CD8-positive, alpha-beta memory T cell (primary cell): ENCODE results near the gene ALKAL2. TPM values are rescaled to one million over a fixed set of nuclear protein-coding genes. Genes with fewer than 3 reads are reported as not detected.
"Not testable (repeated sequence)": the region's sequence is repeated elsewhere in the genome, so short reads cannot be mapped to it uniquely, and the experiment has no call there.

Source experiments
- CTCF ChIA-PET: fragments of 350-600 bp; sonication (Branson Sonifier 250); formaldehyde crosslinking; loops from one replicate; lab custom pipeline; 2021; ENCODE audit warnings: antibody characterized with exemption; lab: Charles Lee
- POLR2A ChIA-PET: fragments of 350-600 bp; sonication (Branson Sonifier 250); formaldehyde crosslinking; loops from one replicate; lab custom pipeline; 2021; ENCODE audit warnings: antibody characterized with exemption; lab: Charles Lee
- DNase-seq, 5 donors: peaks; one replicate each; pipeline versions ENCODE4 v3.0.0 to v3.0.0-alpha.2; 2020 to 2022; ENCODE audit warnings: mixed read lengths in 1 of 5
- H3K27ac ChIP-seq: one replicate; pipeline ENCODE4 v1.7.0; 2013; ENCODE audit warnings: low read depth, mild to moderate bottlenecking, low read length, moderate library complexity
- H3K27me3 ChIP-seq: 2 replicates; pipeline ENCODE4 v1.7.0; 2013; ENCODE audit warnings: low read length, mild to moderate bottlenecking; ENCODE audit not compliant: insufficient read depth, poor library complexity, severe bottlenecking
- H3K36me3 ChIP-seq: 2 replicates; pipeline ENCODE4 v1.7.0; 2013; ENCODE audit warnings: mild to moderate bottlenecking, low read length, moderate library complexity; ENCODE audit not compliant: insufficient read depth
- H3K4me1 ChIP-seq: 2 replicates; pipeline ENCODE4 v1.7.0; 2013; ENCODE audit warnings: mild to moderate bottlenecking, low read length, moderate library complexity; ENCODE audit not compliant: insufficient read depth
- H3K4me3 ChIP-seq: 2 replicates; pipeline ENCODE4 v1.7.0; 2013; ENCODE audit warnings: mild to moderate bottlenecking, low read length
- H3K9me3 ChIP-seq: 2 replicates; pipeline ENCODE4 v1.7.0; 2013; ENCODE audit warnings: mild to moderate bottlenecking, low read length
- H3K27ac Mint-ChIP-seq, 8 donors: one replicate each; pipeline ENCODE4 v1.8.0; 2020 to 2021; ENCODE audit warnings: mixed read lengths in 8 of 8, mild to moderate bottlenecking in 6 of 8, inconsistent platforms in 3 of 8, moderate library complexity in 3 of 8
- H3K27me3 Mint-ChIP-seq, 2 donors: one replicate each; pipeline ENCODE4 v1.8.0; 2020 to 2021; ENCODE audit warnings: mixed read lengths in 2 of 2, mild to moderate bottlenecking in 1 of 2, moderate library complexity in 1 of 2
- H3K36me3 Mint-ChIP-seq, 3 donors: one replicate each; pipeline ENCODE4 v1.8.0; 2020 to 2021; ENCODE audit warnings: mixed read lengths in 3 of 3, inconsistent platforms in 1 of 3, mild to moderate bottlenecking in 1 of 3
- H3K4me1 Mint-ChIP-seq, 3 donors: one replicate each; pipeline ENCODE4 v1.8.0; 2020 to 2021; ENCODE audit warnings: mixed read lengths in 3 of 3, inconsistent platforms in 1 of 3, mild to moderate bottlenecking in 1 of 3
- H3K4me3 Mint-ChIP-seq, 7 donors: one replicate each; pipeline ENCODE4 v1.8.0; 2020 to 2021; ENCODE audit warnings: mixed read lengths in 7 of 7, mild to moderate bottlenecking in 6 of 7, moderate library complexity in 4 of 7, inconsistent platforms in 2 of 7
- H3K9me3 Mint-ChIP-seq, 5 donors: one replicate each; pipeline ENCODE4 v1.8.0; 2020 to 2022; ENCODE audit warnings: mixed read lengths in 5 of 5, mild to moderate bottlenecking in 3 of 5, moderate library complexity in 2 of 5, inconsistent platforms in 1 of 5
- polyA plus RNA-seq: library from polyadenylated mRNA; unstranded; fragments of 300-500 nt; fragmentation: Illumina TruSeq; gene quantifications from one replicate; pipeline ENCODE4 v1.2.3, GENCODE V29; 2021
- total RNA-seq, 2 experiments: library from RNA; stranded (reverse); gene quantifications; one replicate each; pipeline ENCODE4 v1.2.3, GENCODE V29; 2021

Gene ALKAL2, protein sequence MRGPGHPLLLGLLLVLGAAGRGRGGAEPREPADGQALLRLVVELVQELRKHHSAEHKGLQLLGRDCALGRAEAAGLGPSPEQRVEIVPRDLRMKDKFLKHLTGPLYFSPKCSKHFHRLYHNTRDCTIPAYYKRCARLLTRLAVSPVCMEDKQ
- not detected for total RNA-seq
- not detected for polyA plus RNA-seq

DNA sequence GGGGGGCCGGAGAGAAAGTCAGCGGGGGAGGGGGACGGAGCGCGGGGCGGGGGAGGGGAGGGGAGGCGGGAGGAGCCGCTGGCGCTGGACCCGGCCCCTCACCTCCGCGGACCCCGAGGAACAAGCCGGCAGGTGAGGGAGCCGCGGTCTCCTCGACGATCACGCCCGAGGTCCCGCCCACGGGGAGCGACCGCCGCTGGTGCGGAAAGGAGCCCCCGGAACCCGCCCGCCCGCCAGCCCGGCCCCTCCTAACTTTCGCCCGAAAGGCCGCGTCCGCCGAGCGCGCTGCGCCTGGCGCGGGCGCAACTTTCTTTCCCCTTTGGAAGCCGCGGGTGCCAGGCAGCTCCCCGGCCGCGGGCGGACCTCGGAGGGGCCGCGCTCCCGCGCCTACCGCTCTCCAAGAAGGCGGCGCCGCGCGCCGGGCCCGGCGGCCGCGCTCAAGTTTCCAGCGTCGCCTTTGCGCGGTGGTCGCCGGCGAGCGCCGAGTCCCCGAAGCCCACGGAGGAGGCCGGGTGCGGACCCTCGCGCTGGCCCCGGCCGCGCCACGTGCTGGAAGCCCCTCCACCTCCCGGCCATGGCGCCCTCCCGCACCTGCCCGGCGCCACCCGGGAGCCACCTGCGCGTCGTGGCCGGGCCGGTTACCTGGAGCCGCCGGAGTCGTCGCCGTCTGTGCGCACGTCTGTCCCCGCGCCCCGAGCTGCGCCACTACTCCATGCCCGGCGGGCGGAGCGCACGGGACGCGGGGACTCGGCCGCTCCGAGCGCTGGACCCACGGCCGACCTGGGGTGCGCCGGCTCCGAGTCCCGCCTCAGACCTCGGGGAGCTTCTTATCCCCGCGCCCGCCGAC, at the start of gene ALKAL2:
TSS of gene ALKAL2 (minus strand) at position 181 of the 847 bp plus-strand sequence. CDS start 256 bp downstream, outside the sequence.
- Histone ChIP-seq H3K4me3 (no peak within 1 kb of the TSS), H3K9me3 (no peaks in the 10 kb centered on the region), H3K4me1 (peaks cover 14% of the 10 kb centered on the region), H3K27me3 (peaks cover 14% of the 10 kb centered on the region), H3K36me3 (no peaks in the 10 kb centered on the region), H3K27ac (no peak within 1 kb of the TSS)
- ChIA-PET POLR2A (no interaction called here), CTCF (interaction anchor here (2.3 kb wide), 1 partner anchor 349 kb away, joined by 6 read pairs; no protein-coding TSS in a partner anchor)
- peak within 1 kb of the TSS in 6 of 7 donors; percentile 29 to 87 (median 59) for H3K4me3 Mint-ChIP-seq
- H3K4me1 Mint-ChIP-seq, result peaks cover 8 to 16% (median 13%) of the 10 kb centered on the region in 3 donors
- H3K27me3 Mint-ChIP-seq, result peaks cover 13 to 36% of the 10 kb centered on the region in 2 donors
- H3K27ac Mint-ChIP-seq, result no peak within 1 kb of the TSS
- H3K9me3 Mint-ChIP-seq, result no peaks in the 10 kb centered on the region
- DNase-seq, result no peak
- H3K36me3 Mint-ChIP-seq, result no peaks in the 10 kb centered on the region

DNA sequence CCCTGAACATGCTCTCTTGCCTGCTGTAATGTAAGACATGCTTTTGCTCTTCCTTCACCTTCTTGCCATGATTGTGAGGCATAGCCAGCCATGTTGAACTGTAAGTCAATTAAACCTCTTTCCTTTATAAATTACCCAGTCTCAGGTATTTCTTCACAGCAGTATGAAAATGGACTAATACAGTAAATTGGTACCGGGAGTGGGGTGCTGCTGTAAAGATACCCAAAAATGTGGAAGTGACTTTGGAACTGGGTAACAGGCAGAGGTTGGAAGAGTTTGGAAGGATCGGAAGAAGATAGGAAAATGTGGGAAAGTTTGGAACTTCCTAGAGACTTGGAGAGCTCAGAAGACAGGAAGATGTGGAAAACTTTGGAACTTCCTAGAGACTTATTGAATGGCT, 49.1 kb upstream of the ALKAL2 start:
- peaks cover 15% of the 10 kb centered on the region for H3K9me3 ChIP-seq
- CTCF ChIA-PET, DNase-seq, H3K27me3 ChIP-seq, POLR2A ChIA-PET, H3K36me3 Mint-ChIP-seq, H3K4me3 ChIP-seq, H3K36me3 ChIP-seq, H3K4me1 ChIP-seq, H3K4me3 Mint-ChIP-seq, H3K27ac ChIP-seq, H3K4me1 Mint-ChIP-seq: not testable (repeated sequence)
- peaks cover 18 to 44% of the 10 kb centered on the region in 2 donors for H3K27me3 Mint-ChIP-seq
- peak overlapping the region in 1 of 8 donors; percentile 29 for H3K27ac Mint-ChIP-seq
- H3K9me3 Mint-ChIP-seq, result peaks cover 20 to 41% (median 36%) of the 10 kb centered on the region in 5 donors

DNA sequence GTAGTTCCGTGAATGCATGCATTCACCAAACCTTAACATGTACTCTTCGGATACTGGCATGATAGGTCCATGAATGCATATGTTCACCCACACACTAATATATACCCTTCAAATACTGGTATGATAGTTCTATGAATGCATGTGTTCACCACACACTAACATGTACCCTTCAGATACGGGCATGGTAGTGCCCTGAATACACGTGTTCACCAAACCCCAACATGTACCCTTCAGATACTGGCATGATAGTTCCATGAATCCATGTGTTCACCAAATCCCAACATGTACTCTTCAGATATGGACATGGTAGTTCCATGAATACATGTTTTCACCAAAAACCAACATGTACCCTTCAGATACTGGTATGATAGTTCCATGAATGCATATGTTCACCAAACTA, 48.5 kb upstream of the ALKAL2 start:
- H3K27ac Mint-ChIP-seq, result no peak overlapping the region
- peaks cover 15 to 44% of the 10 kb centered on the region in 2 donors for H3K27me3 Mint-ChIP-seq
- CTCF ChIA-PET, result no interaction called here
- Histone ChIP-seq H3K27me3 (no peaks in the 10 kb centered on the region), H3K4me3 (no peak overlapping the region), H3K36me3 (no peaks in the 10 kb centered on the region), H3K4me1 (no peaks in the 10 kb centered on the region), H3K27ac (no peak overlapping the region), H3K9me3 (peaks cover 15% of the 10 kb centered on the region)
- no peak overlapping the region for H3K4me3 Mint-ChIP-seq
- peaks cover 21 to 41% (median 36%) of the 10 kb centered on the region in 5 donors for H3K9me3 Mint-ChIP-seq
- POLR2A ChIA-PET, result no interaction called here
- no peaks in the 10 kb centered on the region for H3K4me1 Mint-ChIP-seq
- H3K36me3 Mint-ChIP-seq, result peaks cover 0 to 8% (median 2%) of the 10 kb centered on the region in 3 donors
- DNase-seq, result no peak

DNA sequence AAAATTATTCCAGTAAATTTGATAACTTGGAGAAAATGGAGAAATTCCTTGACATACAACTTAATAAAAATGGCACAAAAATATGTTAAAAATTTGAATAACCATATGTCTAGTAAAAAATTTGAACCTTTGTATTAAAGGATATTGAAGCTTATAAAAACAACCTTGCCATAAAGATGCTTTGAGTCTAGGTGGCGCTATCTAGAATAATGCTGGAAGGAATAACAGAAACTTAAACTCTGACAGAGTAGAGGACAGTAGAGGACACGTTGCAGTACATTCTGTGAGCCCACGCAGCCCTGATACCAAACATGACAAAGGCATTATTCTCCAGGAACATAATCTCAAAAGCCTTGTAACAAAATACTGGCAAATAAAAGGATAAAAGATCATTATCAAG, 44.7 kb upstream of the ALKAL2 start:
- H3K9me3 Mint-ChIP-seq, result peaks cover 18 to 30% (median 26%) of the 10 kb centered on the region in 5 donors
- ChIA-PET CTCF (no interaction called here), POLR2A (no interaction called here)
- peaks cover 7% of the 10 kb centered on the region for H3K27me3 ChIP-seq
- no peaks in the 10 kb centered on the region for H3K4me1 ChIP-seq
- no peaks in the 10 kb centered on the region for H3K36me3 ChIP-seq
- no peak for DNase-seq
- H3K4me1 Mint-ChIP-seq, result no peaks in the 10 kb centered on the region
- H3K4me3 Mint-ChIP-seq, result no peak overlapping the region
- no peak overlapping the region for H3K27ac ChIP-seq
- no peak overlapping the region for H3K27ac Mint-ChIP-seq
- H3K4me3 ChIP-seq, result no peak overlapping the region
- H3K27me3 Mint-ChIP-seq, result peaks cover 15 to 57% of the 10 kb centered on the region in 2 donors
- peaks cover 8% of the 10 kb centered on the region for H3K9me3 ChIP-seq
- peaks cover 0 to 15% (median 1%) of the 10 kb centered on the region in 3 donors for H3K36me3 Mint-ChIP-seq

DNA sequence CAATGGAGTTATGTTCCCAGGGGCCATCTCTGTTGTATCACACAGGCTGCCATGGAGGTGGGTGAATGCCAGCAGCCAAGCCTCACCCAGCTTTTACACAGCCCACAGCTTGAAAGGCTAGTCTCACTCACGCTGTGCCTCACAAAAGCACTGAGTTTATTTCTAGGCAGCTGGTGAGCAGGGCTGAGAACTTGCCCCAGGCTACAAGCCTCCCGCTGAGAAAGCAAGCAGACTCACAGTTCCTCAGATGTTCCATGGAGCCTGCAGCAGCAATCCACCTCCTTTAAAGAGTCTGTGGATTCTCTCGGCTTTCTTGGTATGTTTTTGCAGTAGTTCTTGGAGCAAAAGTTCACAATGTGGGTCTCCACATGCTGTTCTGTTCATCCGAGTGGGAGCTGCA, 40.9 kb upstream of the ALKAL2 start:
- Histone ChIP-seq H3K4me3 (no peak overlapping the region), H3K27ac (no peak overlapping the region), H3K36me3 (no peaks in the 10 kb centered on the region), H3K4me1 (no peaks in the 10 kb centered on the region), H3K9me3 (no peaks in the 10 kb centered on the region), H3K27me3 (peaks cover 7% of the 10 kb centered on the region)
- Mint-ChIP-seq H3K27me3 (peaks cover 25 to 75% of the 10 kb centered on the region in 2 donors), H3K4me1 (no peaks in the 10 kb centered on the region), H3K9me3 (peaks cover 2 to 16% (median 15%) of the 10 kb centered on the region in 5 donors), H3K4me3 (no peak overlapping the region), H3K27ac (no peak overlapping the region), H3K36me3 (peaks cover 1 to 23% (median 1%) of the 10 kb centered on the region in 3 donors)
- DNase-seq, result no peak
- ChIA-PET CTCF (no interaction called here), POLR2A (no interaction called here)

DNA sequence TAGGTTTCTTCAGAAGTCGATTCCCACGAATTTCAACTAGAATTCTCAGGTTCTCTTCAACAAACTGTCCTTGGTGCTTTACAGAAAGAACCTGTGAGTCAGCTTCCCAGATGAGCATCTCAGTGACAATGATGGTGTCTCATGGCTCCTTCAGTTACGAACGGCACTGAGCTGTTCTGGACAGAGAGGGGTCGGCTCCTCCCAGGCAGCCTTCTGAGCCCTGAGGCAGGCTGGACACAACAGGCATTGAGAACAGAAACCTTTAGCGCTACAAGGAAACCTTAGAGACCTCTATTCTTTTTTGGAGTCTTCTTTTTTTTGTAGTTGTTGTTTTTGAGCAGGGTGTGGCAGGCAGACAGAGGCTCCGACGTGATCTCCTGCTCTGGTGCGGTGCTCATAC, 35.1 kb upstream of the ALKAL2 start:
- H3K4me1 ChIP-seq, result peaks cover 5% of the 10 kb centered on the region
- H3K4me3 ChIP-seq, result no peak overlapping the region
- no peak overlapping the region for H3K27ac ChIP-seq
- Mint-ChIP-seq H3K4me3 (no peak overlapping the region), H3K4me1 (peaks cover 8 to 18% (median 16%) of the 10 kb centered on the region in 3 donors), H3K36me3 (peaks cover 0 to 19% (median 5%) of the 10 kb centered on the region in 3 donors), H3K9me3 (peaks cover 0 to 15% (median 9%) of the 10 kb centered on the region in 5 donors), H3K27me3 (peaks cover 15 to 37% of the 10 kb centered on the region in 2 donors), H3K27ac (no peak overlapping the region)
- no peaks in the 10 kb centered on the region for H3K9me3 ChIP-seq
- H3K36me3 ChIP-seq, result no peaks in the 10 kb centered on the region
- ChIA-PET POLR2A (no interaction called here), CTCF (no interaction called here)
- DNase-seq, result no peak
- no peaks in the 10 kb centered on the region for H3K27me3 ChIP-seq

DNA sequence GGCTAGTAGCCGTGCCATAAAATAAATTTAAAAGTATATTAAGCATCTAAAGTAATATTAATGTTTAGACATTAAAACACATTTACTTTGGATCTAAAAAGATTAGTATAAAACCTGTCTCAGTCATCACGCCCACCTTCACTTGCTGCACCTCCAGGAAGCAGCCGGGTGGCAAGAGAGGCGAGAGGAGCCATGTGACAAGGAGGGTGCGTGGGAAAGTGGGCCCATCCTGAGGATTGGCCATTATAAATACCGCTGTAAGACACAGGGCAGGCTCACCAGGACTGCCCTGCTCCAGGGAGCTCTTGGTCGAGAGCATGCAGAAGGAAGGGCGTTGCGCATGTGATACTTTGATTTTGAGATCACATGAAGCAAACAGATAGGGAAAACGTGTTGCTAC, 34.4 kb upstream of the ALKAL2 start:
- Mint-ChIP-seq H3K4me3 (peak overlapping the region in 1 of 7 donors; percentile 38), H3K9me3 (peaks cover 0 to 9% (median 7%) of the 10 kb centered on the region in 5 donors), H3K27ac (no peak overlapping the region), H3K36me3 (peaks cover 0 to 15% (median 5%) of the 10 kb centered on the region in 3 donors), H3K4me1 (peaks cover 13 to 25% (median 23%) of the 10 kb centered on the region in 3 donors), H3K27me3 (peaks cover 9 to 30% of the 10 kb centered on the region in 2 donors)
- ChIA-PET POLR2A (no interaction called here), CTCF (no interaction called here)
- Histone ChIP-seq H3K9me3 (no peaks in the 10 kb centered on the region), H3K4me1 (peaks cover 8% of the 10 kb centered on the region), H3K4me3 (no peak overlapping the region), H3K36me3 (no peaks in the 10 kb centered on the region), H3K27me3 (no peaks in the 10 kb centered on the region), H3K27ac (no peak overlapping the region)
- DNase-seq, result no peak

DNA sequence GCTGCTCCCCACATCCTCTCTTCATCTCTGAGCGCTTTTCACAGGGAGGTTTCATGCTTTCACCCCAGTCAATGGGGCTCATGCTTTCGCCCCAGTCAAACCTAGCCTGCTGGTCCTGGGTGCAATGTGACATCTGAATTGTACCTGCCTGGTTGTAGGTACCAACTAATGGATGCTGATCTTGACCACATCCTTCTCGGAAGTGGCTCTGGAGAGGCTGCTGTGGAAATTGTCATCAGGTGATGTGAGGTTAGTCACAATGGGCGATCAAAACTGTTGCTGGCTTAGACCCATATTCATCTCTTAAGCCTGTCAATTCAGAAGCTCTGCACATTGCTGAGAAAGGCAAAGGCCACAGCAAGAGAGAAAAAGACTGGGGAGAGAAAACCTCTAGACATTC, 32.7 kb upstream of the ALKAL2 start:
- Mint-ChIP-seq H3K9me3 (no peaks in the 10 kb centered on the region), H3K27me3 (peaks cover 4 to 19% of the 10 kb centered on the region in 2 donors), H3K27ac (peak overlapping the region in 2 of 8 donors; percentile 55 to 61), H3K36me3 (peaks cover 0 to 4% (median 0%) of the 10 kb centered on the region in 3 donors), H3K4me1 (peaks cover 13 to 30% (median 28%) of the 10 kb centered on the region in 3 donors), H3K4me3 (peak overlapping the region in 1 of 7 donors; percentile 52)
- peaks cover 11% of the 10 kb centered on the region for H3K4me1 ChIP-seq
- no peaks in the 10 kb centered on the region for H3K36me3 ChIP-seq
- ChIA-PET CTCF (no interaction called here), POLR2A (no interaction called here)
- H3K27ac ChIP-seq, result no peak overlapping the region
- DNase-seq, result no peak
- no peaks in the 10 kb centered on the region for H3K27me3 ChIP-seq
- H3K9me3 ChIP-seq, result no peaks in the 10 kb centered on the region
- H3K4me3 ChIP-seq, result no peak overlapping the region
